ENCODE data around the gene ZBED1.

- TF ChIP-seq POLR2A (IDR thresholded peaks at IDR 0.05) (no peak), CTCF (IDR thresholded peaks at IDR 0.05) (no peak)
Observed at GRCh38 chrX:2512501-2512900, 11.7 kb upstream of the ZBED1 start.
